ENCODE measurements around the gene NDST1.

DNA sequence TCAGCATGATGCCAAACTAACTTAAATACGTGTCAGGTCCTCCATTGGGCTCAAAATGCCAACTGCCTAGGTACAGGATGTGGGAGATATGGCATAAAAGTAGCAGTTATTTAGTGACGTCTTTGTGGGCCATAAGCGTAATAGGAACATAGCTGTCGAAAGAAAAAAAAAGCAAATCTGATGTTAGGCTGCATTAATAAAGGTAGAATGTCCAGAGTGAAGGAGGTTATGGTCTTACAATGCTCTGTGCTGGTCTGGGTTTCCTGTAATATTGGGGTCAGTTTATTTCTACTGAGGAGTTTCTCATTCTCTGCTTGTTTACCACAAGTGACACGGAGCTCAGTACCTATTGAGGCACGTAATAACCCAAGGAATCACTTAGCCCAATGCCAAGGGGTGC lies 99.2 kb downstream of the NDST1 start:
- TF ChIP-seq GATA2 (IDR thresholded peaks at IDR 0.05; ENCODE audit: low read depth, low read length) (no peak), GATA3 (IDR thresholded peaks at IDR 0.05; ENCODE audit: low read depth, low read length) (no peak)

Data from SH-SY5Y (cell line).